Heart right ventricle (tissue), 16 donors: ENCODE measurements around the gene AQP7. TPM values are rescaled to one million over a fixed set of nuclear protein-coding genes. Genes with fewer than 3 reads are reported as not detected.

ENCODE experiments used
- ATAC-seq, 8 donors: fragments of 200-7000 bp; cut with Tn5 transposase; one replicate each; pipeline ENCODE4 v1.9.1; 2020; ENCODE audit warnings: mild to moderate bottlenecking in 8 of 8, moderate library complexity in 8 of 8, moderate number of reproducible peaks in 1 of 8
- DNase-seq, 2 donors: peaks; one replicate each; pipeline ENCODE4 v3.0.0-alpha.2; 2020
- H3K27ac ChIP-seq, 10 donors: fragments of 200-600 bp; sonication (generic) in 2 of 10; one replicate each; pipeline versions ENCODE4 v1.5.0 to v1.8.0; 2020 to 2022; ENCODE audit warnings: mild to moderate bottlenecking in 3 of 10
- H3K27me3 ChIP-seq, 7 donors: fragments of 200-600 bp; one replicate each; pipeline ENCODE4 v1.8.0; 2021 to 2022; ENCODE audit warnings: mild to moderate bottlenecking in 2 of 7
- H3K36me3 ChIP-seq, 9 donors: fragments of 200-600 bp; sonication (generic) in 1 of 9; one replicate each; pipeline versions ENCODE4 v1.5.0 to v1.8.0; 2020 to 2022; ENCODE audit warnings: mild to moderate bottlenecking in 2 of 9
- H3K4me1 ChIP-seq, 9 donors: fragments of 200-600 bp; sonication (generic) in 1 of 9; one replicate each; pipeline versions ENCODE4 v1.5.0 to v1.8.0; 2020 to 2022; ENCODE audit warnings: mild to moderate bottlenecking in 4 of 9
- H3K4me3 ChIP-seq, 10 donors: fragments of 200-600 bp; sonication (generic) in 2 of 10; one replicate each; pipeline versions ENCODE4 v1.5.0 to v1.8.0; 2020 to 2022; ENCODE audit warnings: mild to moderate bottlenecking in 7 of 10, moderate library complexity in 2 of 10
- H3K9me3 ChIP-seq, 11 donors: fragments of 200-600 bp in 10 of 11; sonication (generic) in 2 of 11; one replicate each; pipeline versions ENCODE4 v1.5.0 to v1.8.0; 2013 to 2022; ENCODE audit warnings: mild to moderate bottlenecking in 2 of 11, control low read depth in 1 of 11, moderate library complexity in 1 of 11
- CTCF ChIP-seq, 9 donors: fragments of 200-600 bp; sonication (generic) in 2 of 9; IDR thresholded peaks; one replicate each; pipeline versions ENCODE4 v1.5.0 to v1.8.0; 2021 to 2022; ENCODE audit warnings: antibody characterized with exemption in 9 of 9, mild to moderate bottlenecking in 5 of 9, moderate library complexity in 1 of 9
- WGBS, 2 donors: extraction: QIAGEN DNeasy Blood & Tissue Kit; methylation state at CpG; one replicate each; pipeline ENCODE4 v1.1.7; 2013; ENCODE audit warnings: inconsistent platforms in 1 of 2; 5-methylcytosine and 5-hydroxymethylcytosine counted together
- intact Hi-C, 10 donors: fragments of 100-400 bp; cut with DNase I; formaldehyde crosslinking; loops; one replicate each; pipeline versions ENCODE4 v1.11.1 to v1.14.2; 2022
- polyA plus RNA-seq, 2 donors: library from polyadenylated mRNA; stranded (reverse); fragments of 200-250 nt; gene quantifications; one replicate each; pipeline ENCODE4 v1.2.3, GENCODE V29; 2013
- total RNA-seq, 10 donors: library from RNA; stranded (reverse); fragmentation: NEBNext Ultra II Directional in 3 of 10; extraction: Animal tissue kit (Norgen Biotek cat#: 25700) in 3 of 10; gene quantifications; one replicate each; pipeline versions ENCODE4 v1.2.1 to v1.2.4, GENCODE V29; 2021 to 2023
- donor health status: Arrhythmogenic right ventricular cardiomyopathy.
- donor health status: ischemic (EF 13 %, LVEDD 7.1; RV severe dilation, severe dysfunction).
- donor health status: healthy with polysubstance abuse.
- donor health status: DM: no; HTN: yes; CAD: no.
- donor health status: DM: no; HTN: no; CAD: no.
- donor health status: ischemic (EF 25% LVEDD 6.9; RV normal size, moderate dysfunction).
- donor health status: ischemic (EF 25% LVEDD 5.7; RV mildly dilated, moderate dysfunction).
- donor health status: healthy.
- donor health status: DM: yes; HTN: yes; CAD: no.
- donor health status: Ischemic cardiomyopathy.
- donor health status: ischemic (EF 35%, LVEDD 5.7; RV mildly dilated, moderate dysfunction).
- donor health status: nonischemic (EF 11% LVEDD 7.7; RV severe dilation, severe dysfunction).
- donor health status: DM: yes; HTN: yes; CAD: no.
- donor health status: PGD.
- donor health status: ischemic (EF 29% LVEDD 5.4; RV normal size, mild dysfunction).
- donor health status: nonischemic (EF 23%, LVEDD 6.1; RV moderate dilation, normal function).

AQP7 gene
- total and polyA plus RNA-seq, 12 donors = 28.2 to 255 (median 133) TPM

- H3K4me3 ChIP-seq = no peak overlapping the region
- no peaks in the 10 kb centered on the region for H3K36me3 ChIP-seq
- no peak for ATAC-seq
- no peak for DNase-seq
- H3K9me3 ChIP-seq = no peaks in the 10 kb centered on the region
- H3K4me1 ChIP-seq = peaks cover 4 to 14% (median 8%) of the 10 kb centered on the region in 9 donors
- intact Hi-C loops = loop anchor here in 3 of 10 donors (5.0 kb wide), 2 partner anchors 46 to 131 kb away; no protein-coding TSS in a partner anchor
- no peak overlapping the region for H3K27ac ChIP-seq
- TF ChIP-seq CTCF (IDR thresholded peaks at IDR 0.05) = no peak
- H3K27me3 ChIP-seq = no peaks in the 10 kb centered on the region
- WGBS, 2 donors = 92% methylated on average over 8 of the region's 8 CpGs
Measured at GRCh38 chr9:33418090-33418489, 15.7 kb upstream of the AQP7 start.

- no peaks in the 10 kb centered on the region for H3K27me3 ChIP-seq
- H3K36me3 ChIP-seq = no peaks in the 10 kb centered on the region
- no peak overlapping the region for H3K27ac ChIP-seq
- no peaks in the 10 kb centered on the region for H3K9me3 ChIP-seq
- no peak for DNase-seq
- peaks cover 4 to 14% (median 8%) of the 10 kb centered on the region in 9 donors for H3K4me1 ChIP-seq
- no peak overlapping the region for H3K4me3 ChIP-seq
- no peak for ATAC-seq
- intact Hi-C loops = loop anchor here in 4 of 10 donors (2.0 to 5.0 kb wide), 3 partner anchors 44 to 130 kb away; no protein-coding TSS in a partner anchor
- no peak for TF ChIP-seq CTCF (IDR thresholded peaks at IDR 0.05)
- WGBS, 2 donors = 73 to 76% methylated on average over 5 of the region's 5 CpGs
Measured at GRCh38 chr9:33416996-33417395, 14.6 kb upstream of the AQP7 start.

- H3K27ac ChIP-seq = no peak overlapping the region
- H3K27me3 ChIP-seq = no peaks in the 10 kb centered on the region
- no peak overlapping the region for H3K4me3 ChIP-seq
- H3K4me1 ChIP-seq = peaks cover 4 to 14% (median 8%) of the 10 kb centered on the region in 9 donors
- intact Hi-C loops = loop anchor here in 8 of 10 donors (1.0 to 5.0 kb wide), 5 partner anchors 40 to 128 kb away; no protein-coding TSS in a partner anchor
- H3K36me3 ChIP-seq = no peaks in the 10 kb centered on the region
- peak; percentile 71 to 81 for DNase-seq
- 21 to 34% methylated on average over 9 of the region's 9 CpGs for WGBS, 2 donors
- peak; percentile 42 to 86 (median 79) for TF ChIP-seq CTCF (IDR thresholded peaks at IDR 0.05)
- H3K9me3 ChIP-seq = no peaks in the 10 kb centered on the region
- peak; percentile 77 to 89 (median 84) for ATAC-seq
Measured at GRCh38 chr9:33415501-33416038, 13.2 kb upstream of the AQP7 start.

- DNase-seq (no peak), ATAC-seq (peak in 5 of 8 donors; percentile 12 to 46 (median 29))
- intact Hi-C loops = loop anchor here in 9 of 10 donors (1.0 to 5.0 kb wide), 6 partner anchors 32 to 128 kb away; partner anchors contain the start of gene AQP3 (in 1 of the 9)
- H3K9me3 ChIP-seq = no peaks in the 10 kb centered on the region
- 64 to 74% methylated on average over 13 of the region's 13 CpGs for WGBS, 2 donors
- H3K27ac ChIP-seq = no peak overlapping the region
- H3K36me3 ChIP-seq = no peaks in the 10 kb centered on the region
- no peak overlapping the region for H3K4me3 ChIP-seq
- TF ChIP-seq CTCF (IDR thresholded peaks at IDR 0.05) = no peak
- H3K4me1 ChIP-seq = peaks cover 4 to 14% (median 8%) of the 10 kb centered on the region in 9 donors
- H3K27me3 ChIP-seq = no peaks in the 10 kb centered on the region
Measured at GRCh38 chr9:33414889-33415500, 12.6 kb upstream of the AQP7 start.
